BLaER1 (cell line): ENCODE results near the gene CENPB.

Experiments
- H3K27ac ChIP-seq: shearing (Covaris generic); formaldehyde crosslinking; 2 replicates; pipeline ENCODE4 v1.8.1; 2022
- H3K27me3 ChIP-seq: shearing (Covaris generic); formaldehyde crosslinking; 2 replicates; pipeline ENCODE4 v1.8.1; 2022
- H3K36me3 ChIP-seq: shearing (Covaris generic); formaldehyde crosslinking; 2 replicates; pipeline ENCODE4 v1.8.1; 2022
- H3K4me1 ChIP-seq: shearing (Covaris generic); formaldehyde crosslinking; 2 replicates; pipeline ENCODE4 v1.8.1; 2022
- H3K4me2 ChIP-seq: shearing (Covaris generic); formaldehyde crosslinking; 2 replicates; pipeline ENCODE4 v1.8.1; 2022
- H3K4me3 ChIP-seq: shearing (Covaris generic); formaldehyde crosslinking; 2 replicates; pipeline ENCODE4 v1.8.1; 2022
- H3K9ac ChIP-seq: shearing (Covaris generic); formaldehyde crosslinking; 2 replicates; pipeline ENCODE4 v1.8.1; 2022
- H3K9me3 ChIP-seq: shearing (Covaris generic); formaldehyde crosslinking; 2 replicates; pipeline ENCODE4 v1.8.1; 2022
- H4K20me1 ChIP-seq: shearing (Covaris generic); formaldehyde crosslinking; 2 replicates; pipeline ENCODE4 v1.8.1; 2022
- Cebpa-rat ChIP-seq: shearing (Covaris generic); IDR thresholded peaks from 2 replicates; pipeline ENCODE4 v1.8.1; 2022

CENPB gene

GRCh38 chr20:3759884-3760283, 26.7 kb downstream of the CENPB start:
- Histone ChIP-seq H3K27me3 (no peaks in the 10 kb centered on the region), H3K9me3 (no peaks in the 10 kb centered on the region), H3K9ac (peak overlapping the region; percentile 52; the same call in 1 of the 2 replicates), H3K4me1 (peaks cover 44% of the 10 kb centered on the region), H4K20me1 (peaks cover 86% of the 10 kb centered on the region), H3K4me3 (no peak overlapping the region), H3K4me2 (peak overlapping the region; percentile 76; the same call in 1 of the 2 replicates), H3K27ac (peak overlapping the region; percentile 71; the same call in 1 of the 2 replicates), H3K36me3 (peaks cover 62% of the 10 kb centered on the region)
- no peak for TF ChIP-seq Cebpa-rat

DNA sequence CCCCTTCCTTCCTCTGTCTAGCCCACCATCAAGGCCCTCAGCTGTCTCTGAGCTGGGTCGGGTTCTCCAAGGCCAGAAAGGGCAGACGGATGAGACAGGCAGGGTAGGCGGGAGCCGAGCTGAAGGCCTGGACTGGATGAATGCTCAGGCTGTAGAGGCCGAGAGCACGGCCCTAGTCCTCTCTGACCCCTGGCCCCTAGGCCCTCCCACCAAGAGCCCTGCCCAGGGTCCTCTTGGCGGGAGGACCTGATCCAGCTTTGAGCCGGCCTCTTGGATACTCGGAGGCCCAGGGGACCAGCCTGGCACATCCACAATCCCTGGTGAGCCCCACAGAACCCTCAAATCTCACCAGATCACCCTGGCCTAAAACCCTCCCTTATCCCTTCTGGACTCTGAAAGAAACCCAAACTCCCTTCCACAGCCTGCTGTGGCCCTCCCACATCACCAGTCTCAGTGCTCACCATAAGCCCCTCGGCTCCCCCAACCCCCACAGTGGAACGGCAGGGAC, 27.2 kb downstream of the CENPB start:
- H3K36me3 ChIP-seq = peaks cover 67% of the 10 kb centered on the region
- TF ChIP-seq Cebpa-rat = no peak
- H4K20me1 ChIP-seq = peaks cover 86% of the 10 kb centered on the region
- peaks cover 39% of the 10 kb centered on the region for H3K4me1 ChIP-seq
- H3K27me3 ChIP-seq = no peaks in the 10 kb centered on the region
- no peak overlapping the region for H3K4me3 ChIP-seq
- no peak overlapping the region for H3K4me2 ChIP-seq
- no peak overlapping the region for H3K9ac ChIP-seq
- no peaks in the 10 kb centered on the region for H3K9me3 ChIP-seq
- H3K27ac ChIP-seq = peak overlapping the region; percentile 35; the same call in 1 of the 2 replicates

DNA sequence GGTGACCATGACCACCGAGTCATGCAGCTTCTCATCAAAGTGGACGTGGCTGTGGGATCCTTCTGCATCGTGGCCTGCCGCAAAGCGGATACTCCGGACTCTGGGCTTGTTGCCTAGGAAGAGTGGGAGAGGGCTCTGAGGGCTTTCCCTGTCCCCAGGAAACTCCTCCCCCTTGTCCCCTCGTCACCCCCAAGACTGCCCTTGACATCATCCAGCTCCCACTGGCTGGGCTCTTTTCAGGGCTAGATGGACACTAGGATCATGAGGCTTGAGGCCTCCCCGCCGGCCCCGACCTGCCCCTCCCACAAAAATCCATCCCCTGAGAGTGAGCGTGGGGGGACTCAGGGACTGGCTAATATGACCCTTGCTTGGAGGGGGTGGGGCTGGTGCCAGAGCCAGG, 28.0 kb downstream of the CENPB start:
- H3K27ac ChIP-seq = no peak overlapping the region
- no peak overlapping the region for H3K4me3 ChIP-seq
- H3K9ac ChIP-seq = no peak overlapping the region
- no peak overlapping the region for H3K4me2 ChIP-seq
- H3K9me3 ChIP-seq = no peaks in the 10 kb centered on the region
- peaks cover 86% of the 10 kb centered on the region for H4K20me1 ChIP-seq
- no peak for TF ChIP-seq Cebpa-rat
- no peaks in the 10 kb centered on the region for H3K27me3 ChIP-seq
- H3K4me1 ChIP-seq = peaks cover 31% of the 10 kb centered on the region
- H3K36me3 ChIP-seq = peaks cover 75% of the 10 kb centered on the region

DNA sequence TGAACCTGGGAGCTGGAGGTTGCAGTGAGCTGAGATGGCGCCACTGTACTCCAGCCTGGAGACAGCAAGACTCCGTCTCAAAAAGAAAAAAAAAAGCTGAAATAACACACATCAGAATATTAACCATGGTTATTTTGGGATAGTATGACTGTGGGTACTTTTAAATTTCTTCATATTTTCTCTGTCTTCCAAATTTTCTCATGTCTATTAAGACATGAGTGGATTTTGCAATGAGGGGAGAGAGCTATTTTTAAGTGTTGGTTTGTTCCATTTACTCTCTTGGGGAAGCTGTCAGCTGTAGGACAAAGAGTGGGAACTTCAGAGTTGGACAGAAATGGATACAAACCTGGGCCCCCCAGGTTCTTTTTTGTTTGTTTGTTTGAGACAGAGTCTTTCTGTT, 29.3 kb downstream of the CENPB start:
- Histone ChIP-seq H3K27me3 (no peaks in the 10 kb centered on the region), H3K4me2 (no peak overlapping the region), H3K9me3 (no peaks in the 10 kb centered on the region), H3K4me1 (peaks cover 35% of the 10 kb centered on the region), H3K9ac (no peak overlapping the region), H3K27ac (no peak overlapping the region), H4K20me1 (peaks cover 89% of the 10 kb centered on the region), H3K4me3 (no peak overlapping the region), H3K36me3 (peaks cover 81% of the 10 kb centered on the region)
- TF ChIP-seq Cebpa-rat = no peak

- no peaks in the 10 kb centered on the region for H3K9me3 ChIP-seq
- no peaks in the 10 kb centered on the region for H3K27me3 ChIP-seq
- H3K9ac ChIP-seq = no peak overlapping the region
- peaks cover 30% of the 10 kb centered on the region for H3K4me1 ChIP-seq
- H3K4me2 ChIP-seq = no peak overlapping the region
- TF ChIP-seq Cebpa-rat = no peak
- H3K4me3 ChIP-seq = no peak overlapping the region
- peaks cover 87% of the 10 kb centered on the region for H3K36me3 ChIP-seq
- H3K27ac ChIP-seq = no peak overlapping the region
- H4K20me1 ChIP-seq = peaks cover 78% of the 10 kb centered on the region
Measured at GRCh38 chr20:3755814-3756480, 30.6 kb downstream of the CENPB start.

DNA sequence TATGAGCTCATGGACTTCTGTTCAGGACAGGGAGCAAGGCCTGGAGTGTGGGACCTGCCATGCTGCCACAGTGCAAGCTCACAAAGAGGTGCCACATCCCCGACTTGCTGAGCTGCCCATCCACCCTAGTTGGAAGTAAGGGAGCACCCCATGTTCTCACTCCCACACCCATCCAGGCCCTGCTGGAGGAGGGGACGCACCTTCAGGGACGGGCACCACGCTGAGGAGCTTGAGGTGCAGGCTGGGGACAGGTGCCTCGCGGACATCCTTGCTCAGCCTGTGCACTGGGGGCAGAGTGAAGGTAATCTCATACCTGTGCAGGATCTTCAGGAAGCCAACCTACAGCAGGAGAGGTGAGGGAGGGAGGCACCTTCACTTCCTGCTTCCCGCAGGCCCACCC, 31.3 kb downstream of the CENPB start:
- Histone ChIP-seq H3K36me3 (peaks cover 94% of the 10 kb centered on the region), H3K27me3 (no peaks in the 10 kb centered on the region), H3K4me2 (no peak overlapping the region), H3K4me3 (no peak overlapping the region), H3K9ac (no peak overlapping the region), H3K27ac (no peak overlapping the region), H3K9me3 (no peaks in the 10 kb centered on the region), H3K4me1 (peaks cover 23% of the 10 kb centered on the region), H4K20me1 (peaks cover 72% of the 10 kb centered on the region)
- TF ChIP-seq Cebpa-rat = no peak

GRCh38 chr20:3754276-3754630, 32.3 kb downstream of the CENPB start:
- no peaks in the 10 kb centered on the region for H3K9me3 ChIP-seq
- no peaks in the 10 kb centered on the region for H3K27me3 ChIP-seq
- TF ChIP-seq Cebpa-rat = no peak
- peaks cover 17% of the 10 kb centered on the region for H3K4me1 ChIP-seq
- no peak overlapping the region for H3K4me2 ChIP-seq
- H3K27ac ChIP-seq = no peak overlapping the region
- no peak overlapping the region for H3K9ac ChIP-seq
- H4K20me1 ChIP-seq = peaks cover 62% of the 10 kb centered on the region
- peaks cover 84% of the 10 kb centered on the region for H3K36me3 ChIP-seq
- H3K4me3 ChIP-seq = no peak overlapping the region

DNA sequence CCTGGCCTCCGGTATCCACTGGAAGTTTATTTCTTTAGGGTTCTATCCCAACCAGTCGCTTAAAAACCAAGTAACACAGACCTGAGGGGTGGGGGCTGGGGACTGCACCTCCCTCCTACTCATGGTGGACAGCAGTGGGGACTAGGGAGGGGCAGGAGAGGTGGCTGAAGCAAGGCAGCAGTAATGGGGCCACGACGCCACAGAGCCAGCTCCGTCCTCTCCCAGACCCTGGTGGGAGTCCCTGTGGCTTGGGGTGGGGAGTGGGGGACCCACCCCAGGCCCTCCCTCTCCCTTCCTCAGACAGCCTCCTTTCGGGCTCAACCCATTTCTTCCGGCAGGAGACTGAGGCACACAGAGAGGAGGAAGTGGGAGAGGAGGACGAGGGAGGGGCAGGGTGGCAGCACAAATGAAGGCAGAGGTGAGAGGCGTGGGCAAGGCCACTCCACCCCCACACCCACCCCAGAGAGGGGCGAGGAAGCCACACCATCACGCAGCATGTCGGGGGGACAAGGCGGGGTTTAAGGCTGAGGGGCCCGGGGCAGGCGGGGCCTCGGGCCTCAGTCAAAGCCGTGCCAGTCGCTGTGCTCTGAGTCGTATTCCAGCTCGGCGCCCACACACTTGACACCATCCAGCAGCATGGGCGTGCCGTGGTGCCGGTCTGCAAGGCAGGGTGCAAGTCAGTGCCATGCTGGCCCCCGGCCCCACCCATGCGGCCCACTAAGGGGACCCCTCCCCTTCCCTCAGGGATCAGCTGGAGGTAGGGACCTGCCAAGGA, 32.9 kb downstream of the CENPB start:
- peaks cover 17% of the 10 kb centered on the region for H3K4me1 ChIP-seq
- H3K4me2 ChIP-seq = no peak overlapping the region
- H3K9ac ChIP-seq = no peak overlapping the region
- no peak for TF ChIP-seq Cebpa-rat
- peaks cover 56% of the 10 kb centered on the region for H4K20me1 ChIP-seq
- no peak overlapping the region for H3K4me3 ChIP-seq
- no peak overlapping the region for H3K27ac ChIP-seq
- H3K9me3 ChIP-seq = no peaks in the 10 kb centered on the region
- H3K36me3 ChIP-seq = peaks cover 78% of the 10 kb centered on the region
- H3K27me3 ChIP-seq = no peaks in the 10 kb centered on the region

- no peaks in the 10 kb centered on the region for H3K9me3 ChIP-seq
- no peak overlapping the region for H3K27ac ChIP-seq
- peaks cover 50% of the 10 kb centered on the region for H4K20me1 ChIP-seq
- peaks cover 17% of the 10 kb centered on the region for H3K4me1 ChIP-seq
- H3K27me3 ChIP-seq = no peaks in the 10 kb centered on the region
- H3K4me3 ChIP-seq = no peak overlapping the region
- peaks cover 72% of the 10 kb centered on the region for H3K36me3 ChIP-seq
- H3K4me2 ChIP-seq = peak overlapping the region; percentile 74
- TF ChIP-seq Cebpa-rat = no peak
- H3K9ac ChIP-seq = no peak overlapping the region
Measured at GRCh38 chr20:3753098-3753497, 33.4 kb downstream of the CENPB start.

- no peak overlapping the region for H3K27ac ChIP-seq
- peak overlapping the region; percentile 74 for H3K4me2 ChIP-seq
- H3K27me3 ChIP-seq = no peaks in the 10 kb centered on the region
- peak overlapping the region; percentile 19; the same call in 1 of the 2 replicates for H3K9ac ChIP-seq
- H3K4me1 ChIP-seq = peaks cover 17% of the 10 kb centered on the region
- H3K36me3 ChIP-seq = peaks cover 65% of the 10 kb centered on the region
- TF ChIP-seq Cebpa-rat = no peak
- H3K9me3 ChIP-seq = no peaks in the 10 kb centered on the region
- peaks cover 47% of the 10 kb centered on the region for H4K20me1 ChIP-seq
- H3K4me3 ChIP-seq = peak overlapping the region; percentile 63
Measured at GRCh38 chr20:3752386-3752759, 34.2 kb downstream of the CENPB start.
